ENCODE data around the gene SPOCK1. TPM values are rescaled to one million over a fixed set of nuclear protein-coding genes. Genes with fewer than 3 reads are reported as not detected.

Gene SPOCK1
- total and polyA plus RNA-seq, 9 of the 15 experiments (the other 6 are each of a cell fraction or from before 2014, with no cell fraction given): 0.01 to 0.35 (median 0.04) TPM; not detected in 6

GRCh38 chr5:137098238-137098637 is 400.9 kb downstream of the SPOCK1 start (continued):
- TF ChIP-seq FOXP4 (CRISPR knock-in tag; IDR thresholded peaks at IDR 0.05; ENCODE audit: borderline replicate concordance): no peak
- TF ChIP-seq RBBP5 (IDR thresholded peaks at IDR 0.05; ENCODE audit: borderline replicate concordance, insufficient read depth, low read length, poor library complexity, severe bottlenecking): no peak
- TF ChIP-seq CREM (IDR thresholded peaks at IDR 0.05; ENCODE audit: low read depth): no peak
- no peak for TF ChIP-seq ZBTB2 (IDR thresholded peaks at IDR 0.05)
- TF ChIP-seq DACH1 (IDR thresholded peaks at IDR 0.05; ENCODE audit: partially characterized antibody): no peak
- no peak for TF ChIP-seq ATF2 (CRISPR knock-in tag; IDR thresholded peaks at IDR 0.05)
- TF ChIP-seq KLF13 (tag; IDR thresholded peaks at IDR 0.05; ENCODE audit: borderline replicate concordance, low read depth): no peak
- no peak for TF ChIP-seq KDM4B (IDR thresholded peaks at IDR 0.05; ENCODE audit: borderline replicate concordance in 2 of 2, low read depth in 1 of 2)
- no peak for TF ChIP-seq YBX1 (IDR thresholded peaks at IDR 0.05)
- TF ChIP-seq ZNF316 (IDR thresholded peaks at IDR 0.05): no peak
